GM10847 (cell line): ENCODE data around the gene MTHFD2L.

ENCODE experiments used
- POLR2A ChIP-seq: IDR thresholded peaks from 2 replicates; pipeline ENCODE4 v1.6.1; 2011; ENCODE audit not compliant: insufficient read length; ENCODE audit errors: extremely low read depth

Gene MTHFD2L

DNA sequence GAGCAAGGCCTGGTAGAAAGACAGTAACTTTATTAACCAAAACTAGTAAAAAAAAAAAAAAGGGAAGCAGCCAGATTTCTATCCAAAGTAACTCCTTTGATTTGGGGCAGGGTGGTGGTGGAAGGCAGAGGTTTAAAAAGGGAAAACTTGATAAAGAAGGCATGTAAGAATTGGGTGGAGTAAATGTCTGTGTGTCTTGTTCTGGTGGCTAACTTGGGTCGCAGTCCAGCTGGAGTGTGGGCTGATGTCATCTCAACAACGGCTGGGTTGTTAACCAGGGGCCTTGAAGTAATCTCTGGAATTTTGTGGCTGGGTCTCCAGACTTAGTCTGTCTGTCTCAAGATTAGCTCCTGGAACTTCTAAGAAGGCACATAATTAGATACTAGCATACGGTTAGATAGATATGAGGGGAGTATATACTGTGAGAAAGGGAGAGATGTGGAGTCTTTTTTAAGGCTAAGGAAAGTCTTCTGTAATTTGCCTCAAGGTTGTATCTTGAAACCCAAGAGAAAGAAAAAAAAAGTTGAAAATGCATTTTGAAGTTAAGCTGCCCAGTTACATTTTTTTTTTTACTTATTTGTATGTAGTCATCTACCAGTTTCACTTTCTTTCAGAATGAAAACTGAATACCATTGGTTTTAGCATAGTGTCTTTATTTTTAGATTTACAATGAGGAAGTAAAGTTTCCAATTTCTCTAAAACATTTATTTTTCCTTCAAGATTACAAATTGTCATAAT, 48.3 kb downstream of the MTHFD2L start:
- no peak for TF ChIP-seq POLR2A

DNA sequence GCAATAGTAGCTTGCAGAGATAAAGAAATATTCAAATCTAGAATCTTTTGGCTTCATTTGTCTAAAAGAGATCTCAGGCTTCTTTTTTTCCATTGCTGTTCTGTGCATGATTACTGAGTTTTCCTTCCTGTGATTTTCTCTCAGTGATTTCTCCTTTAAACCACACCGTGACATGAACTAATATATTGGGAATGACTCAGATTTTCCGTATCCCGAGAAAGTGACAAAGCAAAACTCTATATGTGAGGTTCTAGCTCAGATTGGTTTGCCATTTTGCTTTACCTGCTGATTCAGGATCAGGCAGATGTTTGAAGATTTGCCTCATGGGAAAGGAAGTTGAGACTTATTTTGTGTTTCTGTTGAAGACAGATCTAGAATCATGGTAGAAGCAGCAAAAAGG, 59.4 kb downstream of the MTHFD2L start:
- TF ChIP-seq POLR2A: no peak

- no peak for TF ChIP-seq POLR2A
Measured at GRCh38 chr4:74218201-74218600, 60.3 kb downstream of the MTHFD2L start.

- no peak for TF ChIP-seq POLR2A
Measured at GRCh38 chr4:74219240-74219639, 61.3 kb downstream of the MTHFD2L start.

GRCh38 chr4:74223098-74223497, 65.2 kb downstream of the MTHFD2L start:
- TF ChIP-seq POLR2A: no peak

GRCh38 chr4:74223801-74224200, 65.9 kb downstream of the MTHFD2L start:
- TF ChIP-seq POLR2A: no peak

DNA sequence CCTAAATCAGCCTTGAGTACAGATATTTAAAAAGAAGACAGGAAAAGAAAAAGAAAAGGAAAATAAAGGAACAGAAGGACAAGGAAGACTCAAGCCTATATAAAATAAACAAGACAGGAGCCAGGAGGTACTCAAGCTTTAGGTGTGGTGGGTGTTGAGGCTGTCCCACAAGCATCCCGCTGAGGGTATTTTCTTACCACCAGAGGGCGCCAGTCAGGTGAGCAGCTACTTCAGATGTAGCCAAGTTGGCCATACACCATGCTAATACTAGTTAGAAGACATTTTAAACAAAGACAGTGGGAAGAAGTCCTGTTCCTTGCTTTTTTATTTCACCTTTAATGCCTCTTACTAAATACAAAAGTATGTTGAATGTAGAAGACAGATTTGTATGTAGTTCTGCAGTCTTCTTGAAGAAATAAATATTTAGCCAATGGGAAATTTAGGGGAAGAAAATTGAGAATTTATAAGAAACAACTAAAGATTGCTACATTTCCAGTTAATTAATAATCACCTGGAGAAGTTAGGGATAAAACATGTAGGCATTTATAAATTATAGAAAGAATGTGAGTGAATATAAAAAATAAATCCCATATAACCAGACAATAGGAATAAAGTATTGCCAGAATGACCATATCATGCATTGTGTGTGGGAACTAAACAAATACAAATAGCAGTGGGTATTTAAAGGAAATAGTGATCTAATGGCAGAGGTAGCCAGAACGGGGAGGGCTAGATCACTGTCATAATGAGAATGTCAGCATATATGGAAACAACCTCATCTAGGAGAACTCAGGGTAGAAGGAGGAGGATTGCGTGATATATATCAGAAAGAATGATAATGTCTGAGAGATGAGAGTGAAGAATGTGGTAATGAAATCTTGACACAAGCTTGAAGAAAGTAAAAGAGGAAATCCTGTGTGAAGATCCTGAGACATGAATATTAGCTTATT, 71.0 kb downstream of the MTHFD2L start:
- TF ChIP-seq POLR2A: no peak

DNA sequence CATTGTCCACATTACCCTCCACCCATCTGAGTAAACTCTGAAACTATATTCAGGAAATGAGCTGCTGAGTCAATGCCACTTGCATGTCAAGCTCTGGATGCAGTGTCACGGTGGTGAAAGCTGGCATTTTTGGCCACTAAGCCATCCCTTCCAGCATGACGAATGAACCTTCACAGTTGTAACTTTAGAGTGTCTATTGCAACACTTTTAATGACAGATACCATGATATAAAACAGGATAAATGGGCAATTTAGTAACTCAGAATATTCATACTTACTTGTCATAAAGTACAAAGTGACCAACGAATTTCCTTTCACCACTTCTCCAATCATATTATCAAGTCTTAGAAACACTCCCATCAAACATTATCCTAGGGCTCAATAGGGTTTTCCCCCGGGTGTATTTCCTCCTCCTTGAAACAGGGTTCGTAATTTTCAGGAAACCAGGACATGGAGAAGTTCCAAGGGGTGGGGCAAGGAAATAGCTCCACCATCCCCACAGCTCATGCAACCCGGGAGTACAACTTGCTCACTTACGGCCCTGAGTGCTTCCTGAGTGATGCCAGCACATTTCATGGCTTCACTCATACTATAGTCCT, 73.1 kb downstream of the MTHFD2L start:
- TF ChIP-seq POLR2A: no peak

DNA sequence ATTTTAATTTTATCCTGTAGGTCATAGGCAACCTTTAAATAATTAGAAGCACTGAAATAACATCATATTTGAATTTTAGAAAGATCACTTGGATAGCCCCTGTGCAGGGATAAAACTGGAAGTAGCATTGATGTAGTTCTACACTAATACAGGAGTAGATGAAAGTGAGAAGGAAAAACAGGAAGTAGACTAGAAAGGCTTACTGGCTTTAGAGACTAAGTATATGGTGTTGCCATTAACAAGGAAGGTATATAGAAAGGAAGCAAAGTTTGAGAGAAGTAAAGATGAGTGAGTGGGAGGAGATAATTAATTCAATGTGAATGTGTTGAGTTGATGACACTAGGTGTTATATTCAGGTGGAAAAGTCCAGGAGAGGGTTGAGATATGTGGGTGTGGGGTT, 77.2 kb downstream of the MTHFD2L start:
- TF ChIP-seq POLR2A: no peak

DNA sequence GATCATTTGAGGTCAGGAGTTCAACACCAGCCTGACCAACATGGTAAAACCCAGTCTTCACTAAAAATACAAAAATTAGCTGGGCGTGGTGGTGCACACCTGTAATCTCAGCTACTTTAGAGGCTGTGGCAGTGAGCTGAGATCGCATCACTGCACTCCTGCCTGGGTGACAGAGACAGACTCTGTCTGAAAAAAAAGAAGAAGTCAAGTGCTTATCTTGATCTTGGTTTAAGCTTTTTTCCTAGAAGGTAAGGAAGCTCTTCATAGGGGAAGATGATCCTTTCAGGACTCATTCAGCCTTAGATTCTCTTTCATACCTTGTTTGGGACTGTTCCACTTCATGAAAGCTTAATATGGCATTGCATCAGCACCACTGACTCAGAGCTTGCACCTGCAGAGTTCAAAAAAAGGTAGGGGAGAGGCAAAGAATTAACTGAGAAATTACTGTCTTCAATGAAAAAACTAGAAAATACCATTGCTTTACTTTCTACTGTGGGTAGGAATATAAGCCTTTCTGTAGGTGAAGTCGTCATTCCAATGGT, 79.6 kb downstream of the MTHFD2L start:
- TF ChIP-seq POLR2A: no peak

- TF ChIP-seq POLR2A: no peak
Measured at GRCh38 chr4:74244049-74244448, 86.1 kb downstream of the MTHFD2L start.

DNA sequence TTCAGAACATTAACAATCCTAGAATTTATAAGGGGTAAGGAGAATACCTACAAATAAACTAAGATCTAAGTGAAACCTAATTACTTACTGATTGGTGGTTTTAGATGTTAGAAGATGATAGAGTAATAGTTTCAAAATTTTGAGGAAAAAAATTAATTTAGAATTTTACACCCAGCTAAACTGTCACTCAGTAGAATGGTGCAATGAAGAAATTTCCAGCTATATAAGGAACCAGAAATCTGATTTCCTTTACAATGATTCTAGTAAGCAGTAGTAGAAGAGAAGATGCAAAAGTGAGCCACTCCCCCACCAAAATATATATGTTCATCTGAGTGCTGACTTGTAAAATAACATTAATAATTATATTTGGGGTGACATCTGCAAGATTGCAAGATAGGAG, 95.0 kb downstream of the MTHFD2L start:
- TF ChIP-seq POLR2A: no peak

GRCh38 chr4:74254386-74254785, 96.5 kb downstream of the MTHFD2L start:
- TF ChIP-seq POLR2A: no peak

GRCh38 chr4:74255096-74255495, 97.2 kb downstream of the MTHFD2L start:
- no peak for TF ChIP-seq POLR2A

GRCh38 chr4:74258963-74259362, 101.0 kb downstream of the MTHFD2L start:
- no peak for TF ChIP-seq POLR2A
